NCI-H226 (cell line): ENCODE results near the gene PGA3.
"Not testable (repeated sequence)": the region's sequence is repeated elsewhere in the genome, so short reads cannot be mapped to it uniquely, and the experiment has no call there.

Source experiments
- DNase-seq: peaks from one replicate; pipeline ENCODE4 v3.0.0-alpha.2; 2015

PGA3 gene

GRCh38 chr11:61172356-61172755 lies 31.0 kb upstream of the PGA3 start:
- no peak for DNase-seq

GRCh38 chr11:61172888-61173287 lies 30.4 kb upstream of the PGA3 start:
- DNase-seq, result no peak

- no peak for DNase-seq
These were observed 29.9 kb upstream of the PGA3 start for GRCh38 chr11:61173456-61173855.

- no peak for DNase-seq
These were observed 29.0 kb upstream of the PGA3 start for GRCh38 chr11:61174273-61174672.

- no peak for DNase-seq
These were observed 28.4 kb upstream of the PGA3 start for GRCh38 chr11:61174949-61175348.

GRCh38 chr11:61176446-61176845 lies 26.9 kb upstream of the PGA3 start:
- no peak for DNase-seq

GRCh38 chr11:61180205-61180604 lies 23.1 kb upstream of the PGA3 start:
- not testable (repeated sequence) for DNase-seq

- DNase-seq, result no peak
These were observed 21.8 kb upstream of the PGA3 start for GRCh38 chr11:61181489-61181888.

- no peak for DNase-seq
These were observed 19.7 kb upstream of the PGA3 start for GRCh38 chr11:61183645-61184044.

- DNase-seq, result no peak
These were observed 16.8 kb upstream of the PGA3 start for GRCh38 chr11:61186504-61186903.

- peak; percentile 40 for DNase-seq
These were observed 15.7 kb upstream of the PGA3 start for GRCh38 chr11:61187505-61188130.

GRCh38 chr11:61189933-61190332 lies 13.4 kb upstream of the PGA3 start:
- DNase-seq, result no peak

GRCh38 chr11:61193596-61193995 lies 9.7 kb upstream of the PGA3 start:
- no peak for DNase-seq

GRCh38 chr11:61194169-61194671 lies 9.1 kb upstream of the PGA3 start:
- DNase-seq, result no peak

- DNase-seq, result no peak
These were observed 8.2 kb upstream of the PGA3 start for GRCh38 chr11:61194981-61195695.

GRCh38 chr11:61195719-61196118 lies 7.6 kb upstream of the PGA3 start:
- DNase-seq, result no peak

GRCh38 chr11:61198361-61198760 lies 5.0 kb upstream of the PGA3 start:
- no peak for DNase-seq

- no peak for DNase-seq
These were observed 4.3 kb upstream of the PGA3 start for GRCh38 chr11:61198948-61199523.

- no peak for DNase-seq
These were observed 1.8 kb upstream of the PGA3 start for GRCh38 chr11:61201476-61201875.

GRCh38 chr11:61203873-61204272 lies 558 bp downstream of the PGA3 start:
- not testable (repeated sequence) for DNase-seq

GRCh38 chr11:61204502-61205059 lies 1.3 kb downstream of the PGA3 start:
- not testable (repeated sequence) for DNase-seq

- not testable (repeated sequence) for DNase-seq
These were observed 4.5 kb downstream of the PGA3 start for GRCh38 chr11:61207636-61208310.

GRCh38 chr11:61210629-61211028 lies 7.3 kb downstream of the PGA3 start:
- not testable (repeated sequence) for DNase-seq
